Measurements from ENCODE around the gene RIMBP2.

RIMBP2 gene

GRCh38 chr12:130645751-130646150 lies 70.3 kb downstream of the RIMBP2 start:
- TF ChIP-seq CTCF (IDR thresholded peaks at IDR 0.05; ENCODE audit: control insufficient read depth, insufficient read depth, low read depth, low read length, missing control alignments): no peak
- DNase-seq (ENCODE audit: low read depth): no peak
- H3K4me3 ChIP-seq (ENCODE audit: control insufficient read depth, low read depth, low read length): no peak overlapping the region

- TF ChIP-seq CTCF (IDR thresholded peaks at IDR 0.05; ENCODE audit: control insufficient read depth, insufficient read depth, low read depth, low read length, missing control alignments): no peak
- no peak overlapping the region for H3K4me3 ChIP-seq (ENCODE audit: control insufficient read depth, low read depth, low read length)
- no peak for DNase-seq (ENCODE audit: low read depth)
These were observed 71.5 kb downstream of the RIMBP2 start for GRCh38 chr12:130644566-130644965.

- no peak for TF ChIP-seq CTCF (IDR thresholded peaks at IDR 0.05; ENCODE audit: control insufficient read depth, insufficient read depth, low read depth, low read length, missing control alignments)
- DNase-seq (ENCODE audit: low read depth): no peak
- no peak overlapping the region for H3K4me3 ChIP-seq (ENCODE audit: control insufficient read depth, low read depth, low read length)
These were observed 72.0 kb downstream of the RIMBP2 start for GRCh38 chr12:130644146-130644545.

GRCh38 chr12:130642856-130643255 lies 73.2 kb downstream of the RIMBP2 start:
- no peak for DNase-seq (ENCODE audit: low read depth)
- no peak overlapping the region for H3K4me3 ChIP-seq (ENCODE audit: control insufficient read depth, low read depth, low read length)
- TF ChIP-seq CTCF (IDR thresholded peaks at IDR 0.05; ENCODE audit: control insufficient read depth, insufficient read depth, low read depth, low read length, missing control alignments): no peak

- TF ChIP-seq CTCF (IDR thresholded peaks at IDR 0.05; ENCODE audit: control insufficient read depth, insufficient read depth, low read depth, low read length, missing control alignments): no peak
- no peak for DNase-seq (ENCODE audit: low read depth)
- H3K4me3 ChIP-seq (ENCODE audit: control insufficient read depth, low read depth, low read length): no peak overlapping the region
These were observed 74.4 kb downstream of the RIMBP2 start for GRCh38 chr12:130641533-130642184.

GRCh38 chr12:130640901-130641300 lies 75.2 kb downstream of the RIMBP2 start:
- no peak for TF ChIP-seq CTCF (IDR thresholded peaks at IDR 0.05; ENCODE audit: control insufficient read depth, insufficient read depth, low read depth, low read length, missing control alignments)
- DNase-seq (ENCODE audit: low read depth): no peak
- H3K4me3 ChIP-seq (ENCODE audit: control insufficient read depth, low read depth, low read length): no peak overlapping the region

All from AG09309 (cell line).